ENCODE data around the gene CTSV.
A peak's percentile ranks its signal among the peaks of the same experiment; 100 is the strongest.
"Not testable (repeated sequence)": the region's sequence is repeated elsewhere in the genome, so short reads cannot be mapped to it uniquely, and the experiment has no call there.

The CTSV gene

DNA sequence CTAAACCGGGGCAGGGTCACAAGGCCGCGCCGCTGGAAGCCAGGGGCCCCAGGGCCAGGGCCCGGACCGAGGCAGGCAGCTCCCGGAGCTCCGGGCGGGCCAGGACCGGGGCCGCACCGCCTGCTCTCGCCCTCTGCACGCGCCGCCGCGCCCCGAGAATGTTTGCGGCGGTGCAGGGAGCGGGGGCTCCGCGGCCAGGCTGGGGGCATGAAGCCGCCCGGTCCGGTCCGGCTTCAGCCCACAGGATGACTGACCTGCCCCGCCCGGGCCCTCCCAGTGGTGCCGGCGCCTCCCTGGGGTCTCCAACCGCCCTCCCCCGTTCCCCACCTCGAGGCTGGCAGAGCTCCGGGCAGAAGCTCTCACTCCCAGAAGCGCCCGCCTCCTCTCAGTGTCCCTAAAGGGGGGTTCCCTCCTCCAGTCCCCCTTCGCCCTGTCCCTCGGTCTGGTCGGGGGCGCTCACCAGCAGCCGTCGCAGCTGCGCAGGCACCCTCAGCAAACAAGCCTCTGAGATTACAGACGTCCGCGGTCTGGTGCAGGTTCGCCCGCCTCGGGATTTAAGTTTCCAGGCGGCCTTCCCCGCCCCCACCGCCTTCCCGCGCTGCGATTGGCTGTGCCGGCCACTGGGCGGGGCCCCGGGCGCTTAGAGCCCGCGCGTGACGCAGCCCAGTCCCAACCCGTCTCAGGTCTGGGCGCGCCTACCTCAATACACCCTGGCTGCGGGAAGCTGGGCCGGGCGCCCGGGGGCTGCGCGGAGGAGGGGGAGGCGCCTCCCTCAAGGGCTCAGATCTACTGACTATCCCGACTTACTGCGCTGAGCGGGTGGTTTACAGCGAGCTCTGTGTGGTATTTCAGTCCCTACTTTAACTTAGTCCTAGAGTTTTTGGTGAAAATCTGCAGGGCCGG, at the start of gene CTSV:
TSS of gene CTSV (minus strand) at position 532 of the 903 bp plus-strand sequence. CDS start 1,099 bp downstream, outside the sequence.
- peak; percentile 76 for DNase-seq (ENCODE audit: low read depth)

GRCh38 chr9:97087668-97088215, 48.8 kb upstream of the CTSV start:
- not testable (repeated sequence) for DNase-seq (ENCODE audit: low read depth)

DNA sequence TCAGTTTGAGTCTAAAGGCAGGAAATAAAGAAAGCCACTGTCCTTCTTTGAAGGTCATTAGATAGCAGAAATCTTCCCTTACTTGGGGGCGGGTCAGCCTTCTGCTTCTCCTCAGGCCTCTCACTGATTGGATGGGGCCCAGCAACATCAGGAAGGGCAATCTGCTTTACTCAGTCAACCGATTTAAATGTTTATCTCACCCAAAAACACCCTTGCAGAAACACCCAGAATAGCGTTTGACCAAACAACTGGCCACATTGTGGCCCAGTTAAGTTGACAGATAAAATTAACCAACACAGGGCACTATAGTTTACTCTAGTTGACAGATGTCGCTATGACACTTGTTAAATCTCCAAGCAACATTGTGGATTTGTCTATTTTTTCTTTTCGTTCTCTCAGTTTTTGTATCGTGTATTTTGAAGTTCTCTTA, 45.6 kb upstream of the CTSV start:
- DNase-seq (ENCODE audit: low read depth) = peak; percentile 75

DNA sequence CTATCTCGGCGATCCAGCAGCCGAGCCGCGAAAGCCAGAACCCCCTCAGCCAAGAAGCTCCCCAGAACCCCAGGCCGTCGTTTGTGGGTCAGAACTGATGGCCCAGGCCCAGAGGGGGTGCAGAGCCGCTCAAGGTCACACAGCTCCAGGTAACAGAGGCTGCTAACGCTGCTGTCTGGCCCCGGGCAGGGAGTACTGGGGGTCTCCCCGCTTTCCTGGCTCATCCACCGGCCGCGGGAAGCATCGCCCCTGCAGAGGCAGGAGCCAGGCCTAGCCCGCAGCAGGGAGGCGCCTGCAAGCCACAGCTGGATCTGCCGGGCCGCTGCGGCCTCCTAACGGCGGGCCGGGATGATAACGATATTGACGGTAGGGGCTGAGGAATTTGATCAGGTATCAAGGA, 39.4 kb upstream of the CTSV start:
- DNase-seq (ENCODE audit: low read depth) = no peak

- no peak for DNase-seq (ENCODE audit: low read depth)
Measured at GRCh38 chr9:97077452-97078295, 38.7 kb upstream of the CTSV start.

- not testable (repeated sequence) for DNase-seq (ENCODE audit: low read depth)
Measured at GRCh38 chr9:97076731-97077451, 37.9 kb upstream of the CTSV start.

DNA sequence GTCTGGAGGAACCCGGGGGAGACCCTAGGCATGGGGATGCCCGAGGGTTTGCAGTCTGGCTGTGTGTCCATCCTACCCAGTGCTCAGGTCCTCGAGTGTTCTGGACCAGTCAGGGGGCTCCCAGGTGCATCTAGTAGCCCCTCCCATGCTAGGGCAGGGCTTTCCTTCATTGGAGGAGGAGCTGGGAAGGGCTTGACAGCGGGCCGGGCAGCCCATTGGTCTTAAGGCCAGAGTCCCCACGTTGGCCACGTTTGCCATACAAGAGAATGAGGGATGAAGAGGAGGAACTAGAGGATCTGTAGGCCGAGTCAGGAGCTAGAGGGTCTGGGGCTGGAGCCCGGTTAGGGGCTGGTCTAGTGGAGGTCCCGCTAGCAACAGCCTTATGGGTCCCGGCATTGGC, 37.3 kb upstream of the CTSV start:
- DNase-seq (ENCODE audit: low read depth) = no peak

DNA sequence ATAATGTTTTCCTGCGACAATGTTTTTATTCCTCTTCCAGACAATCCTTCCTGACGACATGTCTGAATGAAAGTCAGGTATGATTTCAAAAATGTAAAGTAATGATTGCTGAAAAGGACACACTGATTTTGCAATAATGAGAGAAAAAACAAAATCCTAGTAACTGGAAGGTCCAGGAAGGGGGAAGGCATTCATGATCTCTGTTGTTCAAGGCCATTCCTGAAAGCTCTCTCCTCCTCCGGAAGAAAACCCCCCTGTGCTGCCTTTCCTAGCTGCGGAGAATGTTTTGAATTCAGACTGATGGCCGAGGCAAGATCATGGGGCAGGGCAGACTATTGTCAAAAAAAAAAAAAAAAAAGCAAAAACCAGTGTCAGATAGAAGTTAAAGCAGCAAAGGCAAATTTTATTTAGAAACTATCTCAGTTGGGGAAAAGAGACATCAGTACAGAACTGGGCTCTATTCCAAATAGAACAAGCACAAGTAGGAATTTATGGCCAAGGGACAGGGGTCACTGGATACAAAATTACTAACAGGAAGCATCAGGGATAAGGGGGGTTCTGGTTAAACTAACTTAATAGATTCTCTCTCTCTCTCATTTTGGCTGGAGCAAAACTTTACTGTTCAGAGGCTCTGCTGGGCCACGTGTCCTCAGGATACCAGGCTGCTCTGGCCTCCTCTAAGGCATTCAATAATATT, 36.5 kb upstream of the CTSV start:
- no peak for DNase-seq (ENCODE audit: low read depth)

- DNase-seq (ENCODE audit: low read depth) = no peak
Measured at GRCh38 chr9:97073506-97073905, 34.6 kb upstream of the CTSV start.

DNA sequence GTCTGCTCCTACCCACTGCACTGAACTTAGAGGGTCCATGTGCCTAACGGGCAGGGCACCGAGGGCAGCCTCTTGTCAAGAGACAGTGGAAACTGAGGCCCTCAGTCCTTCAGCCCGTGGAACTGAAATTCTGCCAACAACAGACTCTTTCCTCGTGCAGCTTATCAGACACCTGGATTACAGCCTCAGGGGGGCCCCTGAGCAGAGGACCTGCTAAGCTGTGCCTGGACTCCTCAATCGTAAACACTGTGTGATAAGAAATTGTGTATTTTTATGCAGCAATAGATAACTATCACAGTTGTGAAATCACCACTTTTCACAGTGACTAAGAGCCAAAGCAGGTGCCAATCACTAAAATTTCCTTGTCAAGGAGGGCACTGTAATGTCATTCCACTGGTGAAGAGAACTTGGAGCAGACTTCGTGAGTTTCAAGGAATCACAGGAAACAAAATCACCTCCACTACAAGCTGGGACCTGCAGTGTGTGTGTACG, 33.4 kb upstream of the CTSV start:
- no peak for DNase-seq (ENCODE audit: low read depth)

DNA sequence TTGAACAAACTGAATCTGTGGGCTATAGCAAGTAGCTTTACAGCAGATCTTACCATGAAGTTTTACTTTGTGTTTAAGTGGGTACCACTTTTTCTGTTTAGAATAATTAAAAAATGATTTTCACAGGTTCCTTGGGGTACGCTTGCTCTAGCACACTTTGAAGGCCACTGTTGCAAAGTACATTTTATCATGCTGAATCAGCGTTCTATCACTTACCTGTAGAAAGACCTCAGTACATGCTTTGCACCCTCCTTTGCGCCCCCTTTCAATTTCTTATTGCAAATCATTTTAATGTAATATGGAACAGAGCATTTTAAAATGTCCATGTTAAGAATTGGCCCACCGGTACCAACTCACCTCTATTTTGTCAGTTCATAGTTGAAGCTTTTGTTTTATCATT, 31.4 kb upstream of the CTSV start:
- DNase-seq (ENCODE audit: low read depth) = not testable (repeated sequence)

DNA sequence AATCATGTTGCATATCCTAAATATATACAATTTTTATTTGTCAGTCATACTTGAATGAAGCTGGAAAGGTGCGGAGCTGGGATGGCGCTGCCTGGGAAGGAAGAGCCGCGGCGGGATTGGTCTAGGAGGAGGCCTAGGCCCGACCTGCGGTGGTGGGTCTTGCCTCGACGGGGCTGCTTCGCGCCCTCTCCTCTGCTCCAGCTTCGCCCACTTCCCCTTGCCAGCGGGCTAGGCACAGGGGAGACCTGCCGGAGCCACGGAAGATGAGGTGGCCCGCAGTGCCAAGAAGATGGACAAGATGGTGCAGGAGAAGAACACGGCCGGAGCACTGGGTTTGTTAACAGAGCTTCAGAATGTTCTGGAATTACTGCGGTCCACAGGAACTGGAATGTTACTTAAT, 28.5 kb upstream of the CTSV start:
- DNase-seq (ENCODE audit: low read depth) = no peak

GRCh38 chr9:97064176-97064575, 25.2 kb upstream of the CTSV start:
- no peak for DNase-seq (ENCODE audit: low read depth)

DNA sequence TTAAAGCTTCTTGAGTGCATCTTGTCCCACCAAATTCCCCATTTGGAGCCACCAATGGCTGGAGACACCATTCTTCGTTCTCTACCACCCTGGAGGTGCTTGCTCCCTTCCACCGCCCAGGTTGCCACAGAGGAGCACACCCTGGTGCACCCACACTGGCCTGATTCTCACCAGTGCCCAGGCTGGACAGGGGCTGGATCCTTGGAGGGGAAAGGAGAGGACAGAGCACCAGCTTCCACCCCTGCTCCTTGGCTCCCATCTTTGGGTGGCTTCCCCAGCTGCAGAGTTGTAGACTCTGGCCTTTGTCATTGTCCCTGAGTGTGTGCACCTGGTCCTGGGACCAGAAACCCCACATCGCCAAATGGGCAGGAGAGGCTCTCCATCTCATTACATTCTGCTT, 21.9 kb upstream of the CTSV start:
- DNase-seq (ENCODE audit: low read depth) = no peak

GRCh38 chr9:97059626-97060025, 20.7 kb upstream of the CTSV start:
- DNase-seq (ENCODE audit: low read depth) = no peak

DNA sequence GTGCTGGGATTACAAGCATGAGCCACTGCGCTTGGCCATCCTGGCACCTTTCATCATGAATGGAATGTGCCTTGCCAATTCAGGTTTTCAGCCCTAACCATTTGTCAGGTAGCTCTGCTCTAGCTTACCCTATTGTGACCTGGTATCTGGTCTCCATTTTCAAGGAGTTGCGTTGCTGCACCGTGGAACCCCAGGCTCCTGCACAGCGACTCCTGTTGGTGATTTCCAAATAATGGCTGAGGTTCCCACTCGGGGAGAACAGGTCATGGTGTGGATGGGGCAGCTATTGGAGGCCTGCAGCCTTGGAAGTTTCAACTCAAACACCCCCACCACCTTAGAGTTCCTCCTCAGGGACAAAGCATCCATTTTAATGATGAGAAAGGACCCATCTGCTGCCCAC, 18.7 kb upstream of the CTSV start:
- DNase-seq (ENCODE audit: low read depth) = no peak

DNA sequence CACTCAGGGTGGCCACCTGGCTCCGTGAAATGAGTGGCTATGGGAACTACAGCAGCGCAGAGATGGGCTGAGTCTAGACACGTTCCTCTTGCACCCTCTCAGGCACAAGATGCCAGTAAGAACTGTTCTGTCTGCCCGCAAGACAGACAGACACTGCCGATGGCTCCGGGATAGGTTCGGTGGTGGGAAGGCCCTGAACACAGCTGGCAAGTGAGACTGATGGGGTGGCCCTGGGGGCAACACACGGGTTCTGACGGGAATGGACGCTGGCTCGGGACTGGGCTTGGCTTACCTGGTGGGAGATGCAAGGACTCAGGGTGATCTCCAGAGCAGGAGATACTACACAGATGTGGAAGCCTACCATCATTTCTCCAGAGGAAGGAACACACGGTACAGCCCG, 16.9 kb upstream of the CTSV start:
- not testable (repeated sequence) for DNase-seq (ENCODE audit: low read depth)

DNA sequence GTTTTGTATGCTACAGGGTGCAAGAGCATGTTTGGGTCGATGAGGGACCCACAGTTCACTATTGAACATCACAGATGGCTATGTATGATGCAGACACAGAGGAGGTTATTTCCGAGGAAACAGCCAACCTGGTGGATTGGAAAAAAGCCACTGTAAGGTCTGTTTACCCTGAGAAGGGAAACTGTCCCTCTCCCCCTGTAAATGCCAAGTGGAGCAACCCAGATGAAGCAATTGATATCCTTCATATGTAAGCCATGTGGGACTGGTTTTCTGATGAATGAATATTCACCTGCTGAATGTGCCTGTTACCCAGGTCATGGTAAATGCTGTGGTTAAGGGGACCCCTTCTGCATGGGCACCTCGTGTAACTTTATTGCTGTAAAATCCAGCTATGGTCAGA, 14.8 kb upstream of the CTSV start:
- DNase-seq (ENCODE audit: low read depth) = no peak

- DNase-seq (ENCODE audit: low read depth) = no peak
Measured at GRCh38 chr9:97052735-97053134, 13.8 kb upstream of the CTSV start.

DNA sequence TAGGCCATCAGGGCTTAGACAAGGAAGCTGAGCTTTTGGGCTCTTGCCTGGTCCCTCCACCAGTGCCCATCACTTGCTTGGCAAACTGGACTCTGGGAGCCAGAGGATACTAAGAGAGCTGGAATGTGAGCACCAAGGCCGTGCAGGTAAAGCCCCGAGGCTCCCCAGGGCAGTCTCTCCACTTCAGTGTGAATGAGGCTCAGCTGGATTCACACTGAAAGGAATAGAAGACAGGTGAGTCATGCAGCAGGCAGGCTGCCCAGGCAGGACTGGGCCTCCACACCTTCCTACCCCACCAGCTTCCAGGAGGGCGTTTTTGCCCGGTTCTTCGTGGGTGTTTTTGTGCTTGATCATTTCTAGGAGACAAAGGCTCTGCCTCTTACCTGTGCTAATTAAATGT, 7.3 kb upstream of the CTSV start:
- DNase-seq (ENCODE audit: low read depth) = no peak

- no peak for DNase-seq (ENCODE audit: low read depth)
Measured at GRCh38 chr9:97045300-97045699, 6.4 kb upstream of the CTSV start.

All from CMK (cell line).